Measurements from ENCODE around the gene CTXN1. TPM values are rescaled to one million over a fixed set of nuclear protein-coding genes. Genes with fewer than 3 reads are reported as not detected.

The CTXN1 gene
- total RNA-seq, 8 experiments from 2014 or later, result 0.87 to 29.6 (median 9.1) TPM

DNA sequence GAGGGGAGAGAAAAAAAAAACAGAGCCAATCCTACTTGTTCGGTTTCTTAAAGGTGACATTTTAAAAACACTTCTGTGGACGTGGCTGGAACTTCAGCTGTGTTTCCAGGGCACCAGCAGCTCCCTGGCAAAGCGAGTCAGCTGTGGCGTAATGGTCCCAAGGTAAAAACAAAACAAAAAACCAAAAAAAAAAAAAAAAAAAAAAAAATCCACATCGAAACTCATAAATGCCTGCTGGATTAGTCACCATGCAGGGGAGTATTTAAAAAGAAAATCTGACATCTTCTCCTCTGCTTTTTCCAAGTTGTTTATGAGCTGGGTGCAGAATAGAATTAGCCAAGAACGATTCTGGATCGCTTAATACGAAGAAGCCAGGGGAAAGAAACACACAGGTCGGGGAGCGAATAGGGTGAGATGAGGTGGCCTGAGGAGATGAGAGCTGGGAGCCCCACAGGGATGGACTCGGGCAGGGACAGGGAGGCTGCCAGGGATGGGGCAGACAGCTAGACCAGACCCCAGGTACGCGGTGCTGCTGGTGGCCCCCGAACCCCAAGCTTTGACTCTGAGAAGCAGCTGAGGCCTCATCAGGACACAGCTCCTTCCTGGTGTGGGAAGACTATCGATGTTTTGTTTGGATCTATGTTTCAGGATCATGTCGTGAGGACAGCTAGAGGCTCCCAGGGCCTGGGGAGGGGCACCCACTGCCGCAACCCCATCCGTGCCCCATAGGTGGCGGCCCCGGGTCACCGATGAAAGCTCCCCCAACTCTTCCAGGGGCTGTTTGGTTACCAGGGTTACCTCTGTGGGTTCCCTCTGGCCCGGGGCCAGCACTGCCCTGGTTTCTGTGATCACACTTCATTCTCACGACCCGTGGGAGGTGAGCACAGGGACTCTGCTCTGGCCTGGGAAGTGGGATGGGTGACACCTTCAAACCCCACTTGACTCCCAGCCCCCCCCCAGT is 3.1 kb upstream of the CTXN1 start:
- Histone ChIP-seq H3K4me3 (no peak overlapping the region), H3K4me1 (replicated peaks in 1 of 2) (peaks cover 8 to 18% of the 10 kb centered on the region in 2 donors), H3K27ac (peak overlapping the region in 1 of 2 donors; percentile 40)
- ATAC-seq (replicated peaks in 6 of 8), result peak in 3 of 8 experiments; percentile 6 to 28 (median 15)
- in situ Hi-C loops (cut with MboI; ENCODE audit: low pct_unique_long_range_greater_than_20kb in 2 of 9, low sequenced_read_pairs in 9 of 9, unreplicated experiment in 9 of 9), result loop anchor here in 1 of 9 experiments (25.0 kb wide), 1 partner anchor 308 kb away; no protein-coding TSS in a partner anchor
- WGBS, 10 experiments, result 5 to 85% (median 74%) methylated on average over 5 to 13 of the region's 24 CpGs

DNA sequence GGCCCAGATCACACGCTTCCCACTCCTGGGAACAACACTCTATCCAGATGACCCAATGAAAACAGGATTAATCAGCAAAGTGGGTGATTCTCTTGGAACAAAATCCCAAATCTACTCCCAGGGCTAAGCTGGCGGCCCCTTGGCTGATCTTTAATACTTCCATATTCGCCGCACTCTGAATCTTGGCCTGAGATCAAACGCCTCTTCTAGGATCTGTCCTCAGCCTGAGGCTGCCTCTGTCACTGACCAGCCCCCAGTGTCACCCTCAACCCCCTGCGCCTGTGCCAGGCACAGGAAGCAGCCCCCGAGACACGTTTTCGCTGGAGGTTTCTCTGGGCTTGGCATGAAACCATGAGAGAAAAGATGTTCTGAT is 2.4 kb upstream of the CTXN1 start:
- no peak overlapping the region for H3K27ac ChIP-seq

DNA sequence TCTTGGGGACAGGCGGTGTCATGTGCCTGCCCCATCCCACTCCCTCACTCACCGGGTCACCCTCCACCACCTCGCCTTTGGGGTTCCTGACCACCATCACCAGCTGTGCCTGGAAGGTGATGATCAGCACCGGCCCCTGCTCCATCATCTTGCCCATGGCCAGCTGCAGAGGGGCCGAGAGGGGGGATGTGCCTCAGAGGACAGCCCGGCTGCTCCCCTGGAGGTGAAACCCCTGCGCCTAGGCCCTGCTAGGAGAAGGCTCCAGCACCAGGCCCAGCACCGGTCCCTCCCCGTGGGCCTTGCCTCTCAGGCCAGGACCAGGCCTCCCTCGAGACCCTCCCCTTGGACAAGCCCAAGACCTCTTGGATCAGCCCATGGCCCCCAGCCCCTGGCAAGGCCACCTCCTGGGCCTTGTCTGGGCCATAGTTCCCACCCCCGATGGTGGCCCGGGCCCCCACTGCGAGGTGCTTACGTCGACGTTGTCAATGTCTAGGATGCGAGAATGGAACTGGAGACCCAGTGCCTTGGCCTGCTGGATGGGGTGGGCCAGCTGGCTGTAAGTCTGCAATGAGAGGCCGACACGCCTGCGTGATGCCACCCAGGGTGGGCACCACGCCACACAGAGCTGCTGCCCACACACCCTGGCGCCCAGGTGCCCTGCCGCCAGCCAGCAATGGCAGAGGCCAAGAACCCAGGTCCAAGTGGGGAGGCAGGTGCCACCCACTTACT is 1.8 kb upstream of the CTXN1 start:
- no peak overlapping the region for H3K27ac ChIP-seq
- no peak overlapping the region for H3K4me3 ChIP-seq
- ATAC-seq (replicated peaks in 6 of 8), result no peak
- peaks cover 8 to 18% of the 10 kb centered on the region in 2 donors for H3K4me1 ChIP-seq (replicated peaks in 1 of 2)
- in situ Hi-C loops (cut with MboI; ENCODE audit: low pct_unique_long_range_greater_than_20kb in 2 of 9, low sequenced_read_pairs in 9 of 9, unreplicated experiment in 9 of 9), result loop anchor here in 1 of 9 experiments (25.0 kb wide), 1 partner anchor 310 kb away; no protein-coding TSS in a partner anchor
- WGBS, 10 experiments, result 89 to 92% (median 90%) methylated on average over 2 to 13 of the region's 23 CpGs; no CpG with 5 or more reads in 6 of the 10 experiments

More for the DNA sequence above, 2.4 kb upstream of the CTXN1 start:
- H3K4me3 ChIP-seq, result no peak overlapping the region
- peak in 1 of 8 experiments; percentile 3 for ATAC-seq (replicated peaks in 6 of 8)
- H3K4me1 ChIP-seq (replicated peaks in 1 of 2), result peaks cover 8 to 18% of the 10 kb centered on the region in 2 donors
- in situ Hi-C loops (cut with MboI; ENCODE audit: low pct_unique_long_range_greater_than_20kb in 2 of 9, low sequenced_read_pairs in 9 of 9, unreplicated experiment in 9 of 9), result loop anchor here in 1 of 9 experiments (25.0 kb wide), 1 partner anchor 309 kb away; no protein-coding TSS in a partner anchor
- 34 to 100% (median 91%) methylated on average over 1 to 9 of the region's 9 CpGs; no CpG with 5 or more reads in 3 of the 10 experiments for WGBS, 10 experiments

DNA sequence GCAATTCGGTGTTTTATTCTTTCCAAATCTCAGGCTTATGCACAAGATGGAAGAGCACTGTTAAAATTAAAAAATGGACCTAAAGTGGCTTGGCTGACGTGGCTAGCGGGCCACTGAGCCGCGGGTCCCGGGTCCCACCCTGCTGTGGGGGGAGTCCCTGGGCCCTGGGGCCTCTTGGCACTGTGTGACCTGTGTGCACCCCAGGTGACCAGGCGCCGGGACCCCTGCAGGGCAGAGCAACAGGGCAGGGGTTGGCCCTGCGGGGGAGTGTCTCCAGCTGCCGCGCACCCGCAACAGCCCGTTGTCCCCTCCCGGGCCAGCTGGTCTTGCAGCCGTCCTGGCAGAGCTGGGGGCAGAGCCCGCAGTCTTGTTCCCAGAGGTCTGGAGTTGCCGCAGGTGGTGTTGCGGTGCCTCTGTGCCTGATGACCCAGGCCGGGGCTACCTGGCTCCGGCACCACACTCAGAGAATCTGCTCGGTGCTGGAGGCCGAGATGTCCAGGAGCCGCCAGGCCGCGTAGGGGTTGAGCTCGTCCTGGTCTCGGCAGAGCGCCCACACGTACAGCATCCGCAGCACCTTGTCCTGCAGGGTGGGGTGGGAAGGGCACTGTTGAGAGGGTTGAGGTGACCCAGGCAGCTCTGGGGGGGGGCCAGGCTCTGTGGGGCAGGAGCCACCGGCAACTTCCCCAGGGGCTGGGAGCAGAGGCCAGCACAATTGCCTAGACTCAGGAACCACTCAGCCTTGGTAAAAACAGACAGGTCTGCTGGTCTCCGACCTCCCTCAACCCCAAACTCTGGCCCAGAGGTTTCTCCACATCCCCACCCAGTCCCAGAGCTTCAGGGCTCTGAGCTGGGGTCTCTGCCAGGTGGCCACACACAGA is 1.0 kb upstream of the CTXN1 start:
- H3K27ac ChIP-seq, result no peak overlapping the region

DNA sequence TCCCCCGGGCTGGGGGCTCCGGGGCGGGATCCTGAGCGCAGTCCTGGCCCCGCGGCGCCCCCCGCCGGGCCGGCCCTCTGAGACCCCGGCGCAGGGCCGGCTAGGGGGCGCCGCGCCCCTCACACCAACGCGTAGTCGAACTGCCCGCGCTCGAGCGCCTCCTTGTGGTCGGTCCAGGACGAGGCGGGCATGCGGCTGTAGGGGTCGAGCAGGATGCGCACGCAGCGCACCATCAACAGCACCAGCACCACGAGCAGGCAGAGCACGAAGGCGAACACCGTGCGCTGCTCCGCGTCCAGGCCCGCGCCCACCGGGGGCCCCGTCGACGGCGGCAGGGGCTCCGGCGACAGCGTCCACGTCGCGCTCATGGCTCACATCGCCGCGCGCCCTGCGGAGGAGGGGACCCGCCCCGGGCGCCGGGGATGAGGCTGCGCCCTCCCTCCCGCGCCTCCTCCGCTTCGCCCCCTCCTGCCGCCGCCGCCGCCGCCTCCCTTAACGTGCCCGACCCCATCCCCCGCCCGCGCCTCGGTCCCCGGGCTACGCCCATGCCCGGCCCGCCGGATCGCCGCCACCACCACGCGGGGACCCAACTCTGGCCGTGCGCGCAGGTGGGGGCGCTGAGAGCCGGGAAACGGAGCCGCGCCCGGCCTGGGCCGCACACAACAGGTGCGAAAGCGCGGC is 624 bp downstream of the CTXN1 start:
- in situ Hi-C loops (cut with MboI; ENCODE audit: low pct_unique_long_range_greater_than_20kb in 2 of 9, low sequenced_read_pairs in 9 of 9, unreplicated experiment in 9 of 9), result loop anchor here in 1 of 9 experiments (25.0 kb wide), 1 partner anchor 312 kb away; no protein-coding TSS in a partner anchor
- WGBS, 10 experiments, result 0% methylated on average over 5 of the region's 98 CpGs; no CpG with 5 or more reads in 9 of the 10 experiments
- Histone ChIP-seq H3K4me3 (peak overlapping the region; percentile 64 to 79 (median 71)), H3K27ac (peak overlapping the region; percentile 79 to 81), H3K4me1 (replicated peaks in 1 of 2) (peaks cover 16 to 25% of the 10 kb centered on the region in 2 donors)
- ATAC-seq (replicated peaks in 6 of 8), result peak; percentile 7 to 50 (median 46)

More for the DNA sequence above, 1.0 kb upstream of the CTXN1 start:
- ATAC-seq (replicated peaks in 6 of 8), result no peak
- peaks cover 9 to 18% of the 10 kb centered on the region in 2 donors for H3K4me1 ChIP-seq (replicated peaks in 1 of 2)
- in situ Hi-C loops (cut with MboI; ENCODE audit: low pct_unique_long_range_greater_than_20kb in 2 of 9, low sequenced_read_pairs in 9 of 9, unreplicated experiment in 9 of 9), result loop anchor here in 1 of 9 experiments (25.0 kb wide), 1 partner anchor 310 kb away; no protein-coding TSS in a partner anchor
- peak overlapping the region in 2 of 5 donors; percentile 77 to 79 for H3K4me3 ChIP-seq
- WGBS, 10 experiments, result 73 to 96% (median 75%) methylated on average over 2 to 5 of the region's 32 CpGs; no CpG with 5 or more reads in 6 of the 10 experiments

DNA sequence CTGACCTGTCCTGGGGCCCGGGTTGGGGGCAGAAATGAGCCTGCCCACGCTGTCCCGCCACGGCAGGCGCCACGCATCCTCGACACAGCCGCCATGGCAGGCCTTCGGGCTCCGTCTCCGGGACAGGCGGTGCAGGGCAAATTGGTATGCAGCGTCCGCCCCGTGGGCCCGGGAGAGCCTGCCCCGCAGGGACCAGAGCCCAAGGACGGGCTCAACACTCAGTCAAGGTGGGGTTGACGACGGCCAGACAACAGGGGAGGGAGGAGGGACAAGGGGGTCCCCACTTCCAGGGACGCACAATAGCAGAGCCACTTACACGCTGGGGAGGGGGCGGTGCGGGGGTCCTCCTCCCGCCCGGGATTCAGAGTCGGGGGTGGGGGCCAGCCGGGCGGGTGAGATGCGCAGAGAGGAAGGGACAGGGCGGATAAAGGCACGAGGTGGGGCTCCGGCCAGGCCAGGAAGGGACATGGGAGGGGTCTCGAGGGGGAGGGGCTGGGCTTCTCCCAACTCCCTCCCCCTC is 1.2 kb downstream of the CTXN1 start:
- WGBS, 10 experiments, result no CpG with 5 or more reads among the region's 34 CpGs
- Histone ChIP-seq H3K4me3 (peak overlapping the region; percentile 64 to 79 (median 71)), H3K4me1 (replicated peaks in 1 of 2) (peaks cover 18 to 23% of the 10 kb centered on the region in 2 donors), H3K27ac (peak overlapping the region; percentile 12 to 79)
- ATAC-seq (replicated peaks in 6 of 8), result no peak
- in situ Hi-C loops (cut with MboI; ENCODE audit: low pct_unique_long_range_greater_than_20kb in 2 of 9, low sequenced_read_pairs in 9 of 9, unreplicated experiment in 9 of 9), result loop anchor here in 1 of 9 experiments (25.0 kb wide), 1 partner anchor 313 kb away; no protein-coding TSS in a partner anchor

DNA sequence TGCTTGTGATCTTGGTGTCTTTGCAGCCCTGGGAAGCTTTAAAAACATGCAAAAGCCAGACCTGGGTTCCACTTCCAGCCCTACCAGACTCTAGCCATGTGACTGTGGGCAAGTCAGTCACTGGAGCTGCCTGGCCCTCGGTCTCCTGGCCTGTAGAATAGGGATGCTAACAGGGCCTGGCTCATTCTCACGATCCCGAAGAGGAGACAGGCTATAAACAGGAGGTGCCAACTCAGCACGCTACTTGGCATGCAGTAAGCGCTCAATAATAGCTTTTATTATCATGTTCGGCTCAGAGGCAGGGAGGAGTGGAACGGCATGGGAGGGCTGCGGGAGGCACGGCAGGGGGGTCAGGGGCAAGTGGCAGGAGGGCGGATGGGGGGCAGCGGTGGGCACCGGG is 1.7 kb downstream of the CTXN1 start:
- no peak for ATAC-seq (replicated peaks in 6 of 8)
- H3K4me3 ChIP-seq, result no peak overlapping the region
- in situ Hi-C loops (cut with MboI; ENCODE audit: low pct_unique_long_range_greater_than_20kb in 2 of 9, low sequenced_read_pairs in 9 of 9, unreplicated experiment in 9 of 9), result no loop called here
- no peak overlapping the region for H3K27ac ChIP-seq
- peaks cover 19 to 21% of the 10 kb centered on the region in 2 donors for H3K4me1 ChIP-seq (replicated peaks in 1 of 2)
- 46 to 100% methylated on average over 1 to 9 of the region's 12 CpGs; no CpG with 5 or more reads in 8 of the 10 experiments for WGBS, 10 experiments

DNA sequence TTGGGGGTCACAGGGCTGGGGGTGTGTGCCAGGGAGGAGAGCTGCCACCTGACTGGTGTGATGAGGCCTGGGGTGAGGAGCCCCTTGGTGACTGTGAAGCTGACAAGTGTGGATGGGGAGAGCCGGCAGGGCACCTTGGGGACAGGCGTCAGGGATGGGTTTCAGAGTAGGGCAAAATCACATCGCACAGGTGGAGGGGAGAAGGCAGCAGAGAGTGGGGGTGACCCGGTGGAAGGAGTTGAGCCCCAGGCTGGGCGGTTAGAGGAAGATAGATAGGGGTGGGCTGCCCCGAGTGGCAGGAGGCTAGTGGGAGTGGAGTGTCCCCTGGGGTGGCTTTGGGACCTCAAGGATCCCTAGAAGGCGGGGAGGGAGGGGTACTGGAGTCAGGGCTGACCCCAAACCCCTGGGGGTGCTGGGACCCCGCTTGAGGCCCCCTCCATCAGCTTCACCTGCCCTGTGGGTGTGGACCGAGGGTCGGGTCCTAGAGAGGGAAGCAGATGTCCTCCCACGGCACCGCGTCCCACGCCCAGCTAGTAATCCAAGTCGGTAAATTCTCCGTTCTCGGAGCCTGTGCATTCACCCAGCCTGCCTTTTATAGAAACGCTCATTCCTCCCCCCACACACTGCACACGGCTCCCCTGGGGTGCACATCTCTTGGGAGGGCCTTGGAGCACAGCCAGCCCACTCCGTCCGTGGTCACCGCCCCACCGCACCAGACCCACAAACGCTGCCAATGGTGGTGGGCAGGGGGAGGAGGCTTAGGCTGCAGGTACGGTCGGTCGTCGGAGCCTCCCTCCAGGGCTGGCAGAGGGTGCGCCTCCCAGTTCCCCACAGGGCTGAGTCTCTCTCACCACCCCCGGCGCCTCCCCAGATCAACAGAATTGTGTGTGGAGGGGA is 2.4 kb downstream of the CTXN1 start:
- in situ Hi-C loops (cut with MboI; ENCODE audit: low pct_unique_long_range_greater_than_20kb in 2 of 9, low sequenced_read_pairs in 9 of 9, unreplicated experiment in 9 of 9), result no loop called here
- Histone ChIP-seq H3K4me1 (replicated peaks in 1 of 2) (peaks cover 19% of the 10 kb centered on the region in 2 donors), H3K27ac (no peak overlapping the region), H3K4me3 (no peak overlapping the region)
- 59 to 93% (median 80%) methylated on average over 1 to 9 of the region's 31 CpGs; no CpG with 5 or more reads in 5 of the 10 experiments for whole genome bisulfite sequencing, 10 experiments
- no peak for ATAC-seq (replicated peaks in 6 of 8)

DNA sequence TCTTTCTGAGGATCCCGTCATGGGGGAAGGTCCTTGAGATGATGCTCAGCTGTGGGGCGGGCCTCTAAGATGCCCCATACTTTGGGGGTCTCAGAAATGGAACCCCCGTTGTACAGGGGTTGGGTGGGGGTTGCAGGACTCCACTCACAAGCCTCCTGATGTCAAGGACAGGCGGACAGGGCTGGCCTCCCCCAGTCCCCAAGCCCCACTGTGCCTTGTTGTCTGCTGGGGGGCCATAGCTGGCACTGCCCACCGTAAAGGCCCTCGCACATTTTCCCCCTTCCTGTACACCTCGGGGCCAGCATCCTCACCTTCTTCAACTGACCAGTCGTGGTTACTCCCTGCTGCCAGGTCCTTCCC is 3.1 kb downstream of the CTXN1 start:
- Histone ChIP-seq H3K27ac (no peak overlapping the region), H3K4me3 (no peak overlapping the region), H3K4me1 (replicated peaks in 1 of 2) (peaks cover 21 to 22% of the 10 kb centered on the region in 2 donors)
- 90 to 100% methylated on average over 1 to 2 of the region's 8 CpGs; no CpG with 5 or more reads in 8 of the 10 experiments for WGBS, 10 experiments
- no peak for ATAC-seq (replicated peaks in 6 of 8)
- in situ Hi-C loops (cut with MboI; ENCODE audit: low pct_unique_long_range_greater_than_20kb in 2 of 9, low sequenced_read_pairs in 9 of 9, unreplicated experiment in 9 of 9), result no loop called here

DNA sequence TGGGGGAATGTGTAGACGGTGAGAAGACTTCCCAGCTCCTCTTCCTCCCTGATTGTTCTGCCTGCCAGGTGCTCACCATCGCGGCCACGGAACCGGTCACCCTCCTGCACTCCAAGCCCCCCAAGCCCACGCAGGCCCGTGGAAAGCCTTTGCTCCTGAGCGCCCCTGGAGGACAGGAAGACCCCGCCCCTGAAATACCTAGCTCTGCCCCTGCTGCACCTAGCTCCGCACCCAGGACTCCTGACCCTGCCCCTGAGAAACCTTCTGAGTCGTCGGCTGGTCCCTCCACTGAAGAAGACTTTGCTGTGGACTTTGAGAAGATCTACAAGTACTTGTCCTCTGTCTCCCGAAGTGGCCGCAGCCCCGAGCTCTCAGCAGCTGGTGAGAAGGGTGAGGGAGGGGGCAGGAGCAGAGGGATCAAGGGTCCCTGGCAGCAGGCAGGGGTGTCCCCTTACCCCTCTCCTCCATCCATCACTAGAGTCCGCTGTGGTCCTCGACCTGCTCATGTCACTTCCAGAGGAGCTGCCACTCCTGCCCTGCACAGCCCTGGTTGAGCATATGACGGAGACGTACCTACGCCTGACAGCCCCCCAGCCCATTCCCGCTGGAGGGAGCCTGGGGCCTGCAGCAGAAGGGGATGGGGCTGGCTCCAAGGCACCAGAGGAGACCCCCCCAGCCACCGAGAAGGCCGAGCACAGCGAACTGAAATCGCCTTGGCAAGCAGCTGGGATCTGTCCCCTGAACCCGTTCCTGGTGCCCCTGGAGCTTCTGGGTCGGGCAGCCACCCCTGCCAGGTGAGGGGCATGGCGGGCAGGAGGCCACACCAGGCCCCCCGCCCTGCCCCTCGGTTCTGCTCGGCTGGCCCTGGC is 3.7 kb downstream of the CTXN1 start:
- H3K27ac ChIP-seq, result peak overlapping the region; percentile 31 to 79
- no peak for ATAC-seq (replicated peaks in 6 of 8)
- 40 to 100% (median 95%) methylated on average over 1 to 3 of the region's 31 CpGs; no CpG with 5 or more reads in 6 of the 10 experiments for WGBS, 10 experiments
- in situ Hi-C loops (cut with MboI; ENCODE audit: low pct_unique_long_range_greater_than_20kb in 2 of 9, low sequenced_read_pairs in 9 of 9, unreplicated experiment in 9 of 9), result no loop called here
- peak overlapping the region in 2 of 5 donors; percentile 62 to 80 for H3K4me3 ChIP-seq
- peaks cover 21 to 27% of the 10 kb centered on the region in 2 donors for H3K4me1 ChIP-seq (replicated peaks in 1 of 2)

Data from motor neuron (in vitro differentiated cells).